ENCODE data around the gene ZFYVE26.

The ZFYVE26 gene

GRCh38 chr14:67817750-67818438, 1.5 kb upstream of the ZFYVE26 start:
- TF ChIP-seq ZNF660 (tag by site-specific recombination; IDR thresholded peaks at IDR 0.05) (no peak), ZNF2 (tag by site-specific recombination; IDR thresholded peaks at IDR 0.05) (no peak), ZNF114 (tag by site-specific recombination; IDR thresholded peaks at IDR 0.05) (no peak), ZNF560 (tag by site-specific recombination; IDR thresholded peaks at IDR 0.05; ENCODE audit: borderline replicate concordance) (no peak), ZNF518A (tag by site-specific recombination; conservative IDR thresholded peaks at IDR 0.05; ENCODE audit: low read depth) (no peak), ZNF121 (tag by site-specific recombination; IDR thresholded peaks at IDR 0.05) (no peak), TRIM28 (IDR thresholded peaks at IDR 0.05; ENCODE audit: borderline replicate concordance, low read length) (no peak), ZNF664 (tag by site-specific recombination; IDR thresholded peaks at IDR 0.05) (no peak), MYNN (tag by site-specific recombination; IDR thresholded peaks at IDR 0.05; ENCODE audit: borderline replicate concordance) (no peak), ZNF544 (tag by site-specific recombination; IDR thresholded peaks at IDR 0.05) (no peak), ZNF366 (tag by site-specific recombination; conservative IDR thresholded peaks at IDR 0.05) (no peak), ZNF140 (tag by site-specific recombination; IDR thresholded peaks at IDR 0.05) (no peak)
- no peaks in the 10 kb centered on the region for H3K4me1 ChIP-seq (ENCODE audit: control insufficient read depth, insufficient read depth, low read length)
- CTCF ChIA-PET, result no interaction called here
- peaks cover 5 to 8% of the 10 kb centered on the region in 2 experiments; a peak in 2 of 3 replicates for H3K36me3 ChIP-seq (ENCODE audit: control insufficient read depth in 2 of 2, insufficient read depth in 1 of 2, low read length in 2 of 2)
- H3K4me3 ChIP-seq (ENCODE audit: low read depth, low read length), result no peak overlapping the region
- POLR2A ChIA-PET, result no interaction called here
- H3K9me3 ChIP-seq (ENCODE audit: control insufficient read depth, insufficient read depth, low read depth, low read length), result no peaks in the 10 kb centered on the region
- no peak overlapping the region for H3K27ac ChIP-seq (ENCODE audit: extremely low read depth, low read depth, low read length)

- no peak overlapping the region for H3K27ac ChIP-seq (ENCODE audit: extremely low read depth, low read depth, low read length)
- ChIA-PET POLR2A (no interaction called here), CTCF (no interaction called here)
- H3K9me3 ChIP-seq (ENCODE audit: control insufficient read depth, insufficient read depth, low read depth, low read length), result no peaks in the 10 kb centered on the region
- H3K36me3 ChIP-seq (ENCODE audit: control insufficient read depth in 2 of 2, insufficient read depth in 1 of 2, low read length in 2 of 2), result peaks cover 5 to 25% of the 10 kb centered on the region in 2 experiments; a peak in 2 of 3 replicates
- H3K4me1 ChIP-seq (ENCODE audit: control insufficient read depth, insufficient read depth, low read length), result no peaks in the 10 kb centered on the region
- TF ChIP-seq ZNF621 (tag by site-specific recombination; IDR thresholded peaks at IDR 0.05) (no peak), ZNF335 (tag by site-specific recombination; conservative IDR thresholded peaks at IDR 0.05) (peak; percentile 76)
- peak overlapping the region; percentile 86 for H3K4me3 ChIP-seq (ENCODE audit: low read depth, low read length)
Measured at GRCh38 chr14:67815573-67816225, 691 bp downstream of the ZFYVE26 start.

GRCh38 chr14:67814821-67815220, 1.6 kb downstream of the ZFYVE26 start:
- H3K4me1 ChIP-seq (ENCODE audit: control insufficient read depth, insufficient read depth, low read length), result no peaks in the 10 kb centered on the region
- no peak for TF ChIP-seq ZNF2 (tag by site-specific recombination; IDR thresholded peaks at IDR 0.05)
- TF ChIP-seq ZNF157 (tag by site-specific recombination; IDR thresholded peaks at IDR 0.05), result no peak
- TF ChIP-seq, protein P1, sequence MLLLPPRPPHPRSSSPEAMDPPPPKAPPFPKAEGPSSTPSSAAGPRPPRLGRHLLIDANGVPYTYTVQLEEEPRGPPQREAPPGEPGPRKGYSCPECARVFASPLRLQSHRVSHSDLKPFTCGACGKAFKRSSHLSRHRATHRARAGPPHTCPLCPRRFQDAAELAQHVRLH (tag by site-specific recombination; IDR thresholded peaks at IDR 0.05), result no peak
- TF ChIP-seq ZNF558 (tag by site-specific recombination; IDR thresholded peaks at IDR 0.05), result no peak
- no peak for TF ChIP-seq ZNF211 (tag by site-specific recombination; IDR thresholded peaks at IDR 0.05; ENCODE audit: low read depth)
- TF ChIP-seq SALL2 (tag by site-specific recombination; IDR thresholded peaks at IDR 0.05; ENCODE audit: borderline replicate concordance), result no peak
- TF ChIP-seq ZNF561 (tag by site-specific recombination; IDR thresholded peaks at IDR 0.05; ENCODE audit: borderline replicate concordance), result no peak
- TF ChIP-seq ZNF24 (tag by site-specific recombination; IDR thresholded peaks at IDR 0.05), result no peak
- no peak for TF ChIP-seq ZEB2 (tag by site-specific recombination; IDR thresholded peaks at IDR 0.05)
- TF ChIP-seq ZNF843 (tag by site-specific recombination; IDR thresholded peaks at IDR 0.05), result no peak
- no peak for TF ChIP-seq ZNF660 (tag by site-specific recombination; IDR thresholded peaks at IDR 0.05)
- TF ChIP-seq YY2 (tag by site-specific recombination; IDR thresholded peaks at IDR 0.05), result no peak
- no peak for TF ChIP-seq ZSCAN30 (tag by site-specific recombination; IDR thresholded peaks at IDR 0.05)
- TF ChIP-seq, protein P2, sequence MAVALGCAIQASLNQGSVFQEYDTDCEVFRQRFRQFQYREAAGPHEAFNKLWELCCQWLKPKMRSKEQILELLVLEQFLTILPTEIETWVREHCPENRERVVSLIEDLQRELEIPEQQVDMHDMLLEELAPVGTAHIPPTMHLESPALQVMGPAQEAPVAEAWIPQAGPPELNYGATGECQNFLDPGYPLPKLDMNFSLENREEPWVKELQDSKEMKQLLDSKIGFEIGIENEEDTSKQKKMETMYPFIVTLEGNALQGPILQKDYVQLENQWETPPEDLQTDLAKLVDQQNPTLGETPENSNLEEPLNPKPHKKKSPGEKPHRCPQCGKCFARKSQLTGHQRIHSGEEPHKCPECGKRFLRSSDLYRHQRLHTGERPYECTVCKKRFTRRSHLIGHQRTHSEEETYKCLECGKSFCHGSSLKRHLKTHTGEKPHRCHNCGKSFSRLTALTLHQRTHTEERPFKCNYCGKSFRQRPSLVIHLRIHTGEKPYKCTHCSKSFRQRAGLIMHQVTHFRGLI (tag by site-specific recombination; IDR thresholded peaks at IDR 0.05), result no peak
- H3K27ac ChIP-seq (ENCODE audit: extremely low read depth, low read depth, low read length), result no peak overlapping the region
- ChIA-PET CTCF (no interaction called here), POLR2A (no interaction called here)
- no peak overlapping the region for H3K4me3 ChIP-seq (ENCODE audit: low read depth, low read length)
- peaks cover 8 to 32% of the 10 kb centered on the region in 2 experiments for H3K36me3 ChIP-seq (ENCODE audit: control insufficient read depth in 2 of 2, insufficient read depth in 1 of 2, low read length in 2 of 2)
- H3K9me3 ChIP-seq (ENCODE audit: control insufficient read depth, insufficient read depth, low read depth, low read length), result no peaks in the 10 kb centered on the region
